Kidney tubule cell (primary cell): Measurements from ENCODE around the gene ARHGEF10L.

Source experiments
- DNase-seq: peaks from one replicate; pipeline ENCODE4 v3.0.0-alpha.2; 2018; ENCODE audit warnings: low spot score

ARHGEF10L gene

DNA sequence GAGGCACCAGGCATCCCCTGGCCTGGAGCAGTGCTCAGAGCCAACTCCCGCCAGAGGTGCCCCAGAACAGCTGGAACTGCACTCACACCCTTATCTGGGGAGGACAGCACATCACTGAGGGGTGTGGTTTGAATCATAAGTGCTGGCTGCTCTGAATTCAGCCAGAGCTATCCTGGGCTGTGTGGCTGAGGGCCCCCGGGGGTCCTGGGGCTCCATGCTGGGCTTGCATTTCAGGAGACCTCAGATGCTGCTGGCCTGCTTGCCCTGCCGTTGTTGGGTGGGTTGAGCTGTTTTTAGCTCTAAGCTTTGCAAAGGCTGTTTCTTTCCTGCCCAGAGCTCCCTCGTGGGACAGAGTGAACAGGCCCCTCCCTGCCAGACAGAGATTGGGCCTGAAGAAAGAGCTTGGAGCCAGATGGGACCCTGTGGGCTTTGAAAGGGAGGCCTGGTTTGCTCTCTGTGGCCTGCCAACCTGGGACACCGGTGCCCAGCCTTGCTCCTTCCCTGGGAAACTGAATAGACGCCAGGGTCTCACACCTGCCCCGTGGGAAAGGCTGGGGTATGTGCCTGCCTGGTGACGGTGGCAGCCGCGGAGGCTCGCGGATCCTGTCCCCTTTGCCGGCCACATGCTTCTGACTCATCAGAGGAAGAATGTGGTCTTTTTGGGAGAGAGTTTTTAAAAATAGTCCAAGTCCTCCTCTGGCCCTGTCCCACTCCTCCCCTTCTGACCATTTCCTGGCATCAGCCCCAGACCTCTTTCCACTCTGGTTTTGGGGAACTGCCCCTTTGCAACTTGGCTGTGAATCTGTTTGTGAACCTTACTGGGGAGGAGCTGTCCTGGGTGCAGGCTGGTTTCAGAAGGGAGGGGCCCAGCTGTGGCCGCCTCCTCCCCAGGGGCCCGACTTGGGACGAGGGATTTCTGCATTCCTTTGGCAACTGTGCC lies 30.0 kb downstream of the ARHGEF10L start:
- peak; percentile 83 for DNase-seq

- DNase-seq: no peak
These were observed 30.7 kb downstream of the ARHGEF10L start for GRCh38 chr1:17570228-17570627.

DNA sequence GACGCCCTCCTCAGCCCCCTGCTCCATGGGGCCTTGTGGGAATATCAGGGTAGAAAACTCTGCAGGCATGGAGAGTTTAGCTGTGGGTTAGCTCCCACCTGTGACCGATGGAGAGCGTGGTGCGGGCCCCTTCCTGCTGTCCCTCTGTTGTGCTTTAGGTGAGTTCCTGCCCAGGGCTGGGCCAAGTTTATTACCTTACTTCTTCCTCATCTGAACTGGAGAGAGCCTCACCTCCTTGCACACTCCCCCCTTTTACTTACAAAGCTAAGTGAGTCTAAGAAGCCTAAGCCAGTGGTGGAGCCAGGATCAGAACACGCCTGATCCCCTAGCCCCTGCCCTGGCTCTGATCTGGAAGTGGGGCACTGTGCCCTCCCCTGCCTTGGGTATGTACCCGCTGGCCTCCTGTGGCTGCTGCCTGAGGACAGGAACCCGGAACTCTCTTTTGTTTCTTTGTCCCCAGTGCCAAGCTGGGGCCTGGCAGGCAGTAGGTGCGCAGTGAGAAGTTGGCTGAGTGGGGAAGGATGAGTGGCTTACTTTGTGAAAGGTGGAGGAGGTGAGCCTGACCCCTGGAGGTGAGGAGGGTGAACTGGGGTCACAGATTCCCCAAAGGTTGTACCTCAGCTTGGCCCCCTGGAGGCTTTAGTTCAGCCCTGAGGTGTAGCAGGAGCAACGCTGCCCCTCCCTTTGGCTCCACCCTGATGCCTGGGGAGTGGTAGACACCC lies 32.9 kb downstream of the ARHGEF10L start:
- no peak for DNase-seq

- no peak for DNase-seq
These were observed 34.1 kb downstream of the ARHGEF10L start for GRCh38 chr1:17573518-17574041.

DNA sequence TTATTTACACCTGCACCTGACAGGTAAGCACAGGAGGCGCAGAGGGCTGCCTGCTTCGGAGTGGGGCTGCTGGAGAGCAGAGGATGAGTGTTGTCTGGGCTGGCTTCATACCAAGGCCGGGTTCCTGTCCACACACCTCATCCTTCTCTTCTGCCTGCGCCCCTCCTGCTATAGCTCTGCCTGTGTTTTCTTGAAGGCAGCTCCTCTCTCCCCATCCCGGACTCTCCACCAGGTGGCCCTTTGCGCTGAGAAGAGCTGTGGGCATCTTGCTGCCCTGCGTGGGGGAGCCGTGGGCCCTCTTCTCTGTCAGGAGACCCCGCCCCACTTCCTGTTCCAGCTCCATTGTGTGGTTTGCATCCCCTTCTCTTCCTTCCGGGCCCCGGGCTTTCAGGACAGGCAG lies 35.0 kb downstream of the ARHGEF10L start:
- DNase-seq: peak; percentile 9

GRCh38 chr1:17575797-17576518 lies 36.5 kb downstream of the ARHGEF10L start:
- DNase-seq: no peak

- DNase-seq: no peak
These were observed 37.0 kb downstream of the ARHGEF10L start for GRCh38 chr1:17576519-17576853.

GRCh38 chr1:17577907-17578297 lies 38.4 kb downstream of the ARHGEF10L start:
- DNase-seq: no peak

GRCh38 chr1:17579951-17580939 lies 40.7 kb downstream of the ARHGEF10L start:
- DNase-seq: peak; percentile 87

- DNase-seq: peak; percentile 33
These were observed 42.1 kb downstream of the ARHGEF10L start for GRCh38 chr1:17581389-17582123.

- peak; percentile 37 for DNase-seq
These were observed 42.8 kb downstream of the ARHGEF10L start for GRCh38 chr1:17582124-17582774.

- no peak for DNase-seq
These were observed 45.0 kb downstream of the ARHGEF10L start for GRCh38 chr1:17584539-17584938.

GRCh38 chr1:17585266-17585987 lies 45.9 kb downstream of the ARHGEF10L start:
- no peak for DNase-seq

DNA sequence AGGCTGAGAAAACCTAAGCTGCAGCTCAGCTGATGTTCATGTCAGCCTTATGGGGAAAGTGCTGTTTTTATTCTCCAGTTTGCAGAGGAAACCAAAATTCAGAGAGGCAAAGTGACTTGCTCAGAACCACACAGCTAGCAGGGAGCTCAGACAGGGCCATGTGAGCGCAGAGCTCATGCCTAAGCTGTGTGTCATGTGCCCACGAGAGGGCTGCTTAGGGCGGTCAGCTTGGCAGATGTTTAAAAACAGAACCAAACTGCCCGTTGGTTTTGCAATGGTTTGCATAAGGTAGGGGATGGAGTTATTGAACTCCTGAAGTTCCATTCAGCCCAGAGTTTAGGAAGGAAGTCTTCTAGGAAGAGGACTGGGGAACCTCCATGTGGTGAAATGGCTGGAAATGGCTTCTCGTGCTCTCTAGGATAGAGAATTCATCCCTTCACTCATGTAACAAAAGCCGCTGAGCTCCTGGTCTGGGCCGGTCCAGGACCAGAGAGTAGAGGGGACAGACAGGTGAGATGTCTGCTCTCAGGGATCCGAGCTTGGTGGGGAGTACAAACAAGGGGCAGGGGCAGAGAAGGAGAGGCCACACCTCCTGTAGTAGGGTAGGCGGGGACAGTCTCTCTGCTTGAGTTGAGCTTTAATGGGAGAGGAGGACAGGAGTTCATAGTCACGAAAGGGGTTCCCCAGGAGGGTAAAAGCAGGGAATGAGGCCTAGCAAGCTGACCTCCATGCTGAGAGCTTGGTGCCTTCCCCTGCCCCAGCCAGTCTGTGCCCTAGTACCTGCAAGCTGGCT lies 46.9 kb downstream of the ARHGEF10L start:
- DNase-seq: peak; percentile 84

DNA sequence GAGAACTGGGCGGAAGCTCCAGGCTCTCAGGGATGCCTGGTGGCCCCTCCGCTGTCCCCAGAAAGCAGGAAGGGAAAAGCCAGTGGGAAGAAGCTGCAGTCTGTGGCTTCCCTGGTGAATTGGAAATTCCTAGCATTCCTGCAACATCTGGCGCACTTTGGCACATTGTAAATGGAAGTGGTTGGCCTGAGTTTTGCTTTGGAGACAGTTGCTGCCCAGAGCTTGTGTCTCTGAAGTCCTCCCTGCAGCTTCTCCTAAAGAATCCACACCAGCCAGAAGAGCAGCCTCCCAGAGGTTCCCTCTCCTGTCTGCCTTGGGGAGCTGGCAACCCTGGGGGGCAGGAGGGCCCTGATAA lies 48.2 kb downstream of the ARHGEF10L start:
- peak; percentile 70 for DNase-seq

GRCh38 chr1:17588048-17588871 lies 48.8 kb downstream of the ARHGEF10L start:
- DNase-seq: peak; percentile 47

- DNase-seq: peak; percentile 46
These were observed 52.4 kb downstream of the ARHGEF10L start for GRCh38 chr1:17591814-17592430.
